ENCODE measurements around the gene CDCA5.

The CDCA5 gene

GRCh38 chr11:65045061-65045460, 38.8 kb downstream of the CDCA5 start:
- TF ChIP-seq EZH2phosphoT487 (conservative IDR thresholded peaks at IDR 0.05; ENCODE audit: low read length) = no peak
- TF ChIP-seq CTCF (IDR thresholded peaks at IDR 0.05; ENCODE audit: insufficient read depth, low read length, poor library complexity, severe bottlenecking) = no peak
- Histone ChIP-seq H4K20me1 (ENCODE audit: low read depth, low read length) (no peaks in the 10 kb centered on the region), H3K9me3 (ENCODE audit: insufficient read depth, low read length) (no peaks in the 10 kb centered on the region), H3K36me3 (ENCODE audit: low read length) (no peaks in the 10 kb centered on the region), H3K9ac (ENCODE audit: low read length) (no peak overlapping the region), H2AFZ (ENCODE audit: low read depth, low read length, severe bottlenecking) (no peak overlapping the region), H3K79me2 (ENCODE audit: insufficient read depth, low read length) (peaks cover 14% of the 10 kb centered on the region; the same call in 1 of the 2 replicates), H3K27ac (ENCODE audit: low read depth, low read length) (no peak overlapping the region), H3K9me2 (replicated peaks; ENCODE audit: insufficient read depth, low read length) (no peaks in the 10 kb centered on the region), H3F3A (ENCODE audit: insufficient read depth) (no peaks in the 10 kb centered on the region; the same call in 1 of the 2 replicates), H3K4me2 (ENCODE audit: low read depth, low read length, poor library complexity, severe bottlenecking) (no peak overlapping the region), H3K4me3 (ENCODE audit: insufficient read depth, low read length, poor library complexity, severe bottlenecking) (no peak overlapping the region), H3K27me3 (ENCODE audit: low read length) (no peaks in the 10 kb centered on the region)

GRCh38 chr11:65043881-65044501, 39.8 kb downstream of the CDCA5 start:
- Histone ChIP-seq H4K20me1 (ENCODE audit: low read depth, low read length) (no peaks in the 10 kb centered on the region), H3F3A (ENCODE audit: insufficient read depth) (no peaks in the 10 kb centered on the region; the same call in 1 of the 2 replicates), H3K27ac (ENCODE audit: low read depth, low read length) (no peak overlapping the region), H3K9me2 (replicated peaks; ENCODE audit: insufficient read depth, low read length) (no peaks in the 10 kb centered on the region), H3K4me2 (ENCODE audit: low read depth, low read length, poor library complexity, severe bottlenecking) (no peak overlapping the region), H3K4me3 (ENCODE audit: insufficient read depth, low read length, poor library complexity, severe bottlenecking) (no peak overlapping the region), H3K9ac (ENCODE audit: low read length) (no peak overlapping the region), H3K36me3 (ENCODE audit: low read length) (no peaks in the 10 kb centered on the region), H3K79me2 (ENCODE audit: insufficient read depth, low read length) (peaks cover 14% of the 10 kb centered on the region; the same call in 1 of the 2 replicates), H2AFZ (ENCODE audit: low read depth, low read length, severe bottlenecking) (no peak overlapping the region), H3K9me3 (ENCODE audit: insufficient read depth, low read length) (no peaks in the 10 kb centered on the region), H3K27me3 (ENCODE audit: low read length) (no peaks in the 10 kb centered on the region)
- TF ChIP-seq EZH2phosphoT487 (conservative IDR thresholded peaks at IDR 0.05; ENCODE audit: low read length) (no peak), CTCF (IDR thresholded peaks at IDR 0.05; ENCODE audit: insufficient read depth, low read length, poor library complexity, severe bottlenecking) (no peak)

- Histone ChIP-seq H3K27me3 (ENCODE audit: low read length) (no peaks in the 10 kb centered on the region), H3K4me3 (ENCODE audit: insufficient read depth, low read length, poor library complexity, severe bottlenecking) (no peak overlapping the region), H3K9me3 (ENCODE audit: insufficient read depth, low read length) (no peaks in the 10 kb centered on the region), H3K4me2 (ENCODE audit: low read depth, low read length, poor library complexity, severe bottlenecking) (peak overlapping the region; percentile 83), H2AFZ (ENCODE audit: low read depth, low read length, severe bottlenecking) (no peak overlapping the region), H4K20me1 (ENCODE audit: low read depth, low read length) (no peaks in the 10 kb centered on the region), H3K9ac (ENCODE audit: low read length) (no peak overlapping the region), H3K36me3 (ENCODE audit: low read length) (no peaks in the 10 kb centered on the region), H3K9me2 (replicated peaks; ENCODE audit: insufficient read depth, low read length) (no peaks in the 10 kb centered on the region), H3K79me2 (ENCODE audit: insufficient read depth, low read length) (peaks cover 14% of the 10 kb centered on the region; the same call in 1 of the 2 replicates), H3K27ac (ENCODE audit: low read depth, low read length) (no peak overlapping the region), H3F3A (ENCODE audit: insufficient read depth) (peaks cover 6% of the 10 kb centered on the region)
- no peak for TF ChIP-seq EZH2phosphoT487 (conservative IDR thresholded peaks at IDR 0.05; ENCODE audit: low read length)
Observed at GRCh38 chr11:65042891-65043290, 40.9 kb downstream of the CDCA5 start.

Data from SU-DHL-6 (cell line).